C4-2B (cell line): Measurements from ENCODE around the gene MARCHF6.

Source experiments
- ZFX ChIP-seq: fragments of 450-650 bp; IDR thresholded peaks from 2 replicates; pipeline ENCODE4 v1.6.1; 2017
- TF ChIP-seq, protein P1 (sequence below): fragments of 450-650 bp; conservative IDR thresholded peaks from 2 replicates; pipeline ENCODE4 v1.5.1; 2017; ENCODE audit warnings: mild to moderate bottlenecking

GRCh38 chr5:10308844-10309243 lies 44.7 kb upstream of the MARCHF6 start:
- TF ChIP-seq, protein P1, sequence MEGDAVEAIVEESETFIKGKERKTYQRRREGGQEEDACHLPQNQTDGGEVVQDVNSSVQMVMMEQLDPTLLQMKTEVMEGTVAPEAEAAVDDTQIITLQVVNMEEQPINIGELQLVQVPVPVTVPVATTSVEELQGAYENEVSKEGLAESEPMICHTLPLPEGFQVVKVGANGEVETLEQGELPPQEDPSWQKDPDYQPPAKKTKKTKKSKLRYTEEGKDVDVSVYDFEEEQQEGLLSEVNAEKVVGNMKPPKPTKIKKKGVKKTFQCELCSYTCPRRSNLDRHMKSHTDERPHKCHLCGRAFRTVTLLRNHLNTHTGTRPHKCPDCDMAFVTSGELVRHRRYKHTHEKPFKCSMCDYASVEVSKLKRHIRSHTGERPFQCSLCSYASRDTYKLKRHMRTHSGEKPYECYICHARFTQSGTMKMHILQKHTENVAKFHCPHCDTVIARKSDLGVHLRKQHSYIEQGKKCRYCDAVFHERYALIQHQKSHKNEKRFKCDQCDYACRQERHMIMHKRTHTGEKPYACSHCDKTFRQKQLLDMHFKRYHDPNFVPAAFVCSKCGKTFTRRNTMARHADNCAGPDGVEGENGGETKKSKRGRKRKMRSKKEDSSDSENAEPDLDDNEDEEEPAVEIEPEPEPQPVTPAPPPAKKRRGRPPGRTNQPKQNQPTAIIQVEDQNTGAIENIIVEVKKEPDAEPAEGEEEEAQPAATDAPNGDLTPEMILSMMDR: no peak
- no peak for TF ChIP-seq ZFX
